ENCODE data around the gene CAB39L. TPM values are rescaled to one million over a fixed set of nuclear protein-coding genes. Genes with fewer than 3 reads are reported as not detected.

Gene CAB39L
- total RNA-seq, 1 donor from 2014 or later, result 13.4 TPM

GRCh38 chr13:49319951-49320350, 123.9 kb downstream of the CAB39L start:
- no peaks in the 10 kb centered on the region for H3K9me3 ChIP-seq
- H3K27me3 ChIP-seq (ENCODE audit: low read depth), result no peaks in the 10 kb centered on the region
- no peak overlapping the region for H3K4me3 ChIP-seq
- intact Hi-C loops (cut with DNase I), result no loop called here
- ATAC-seq (no peak), DNase-seq (no peak)
- no peak overlapping the region for H3K27ac ChIP-seq
- TF ChIP-seq, protein P1, sequence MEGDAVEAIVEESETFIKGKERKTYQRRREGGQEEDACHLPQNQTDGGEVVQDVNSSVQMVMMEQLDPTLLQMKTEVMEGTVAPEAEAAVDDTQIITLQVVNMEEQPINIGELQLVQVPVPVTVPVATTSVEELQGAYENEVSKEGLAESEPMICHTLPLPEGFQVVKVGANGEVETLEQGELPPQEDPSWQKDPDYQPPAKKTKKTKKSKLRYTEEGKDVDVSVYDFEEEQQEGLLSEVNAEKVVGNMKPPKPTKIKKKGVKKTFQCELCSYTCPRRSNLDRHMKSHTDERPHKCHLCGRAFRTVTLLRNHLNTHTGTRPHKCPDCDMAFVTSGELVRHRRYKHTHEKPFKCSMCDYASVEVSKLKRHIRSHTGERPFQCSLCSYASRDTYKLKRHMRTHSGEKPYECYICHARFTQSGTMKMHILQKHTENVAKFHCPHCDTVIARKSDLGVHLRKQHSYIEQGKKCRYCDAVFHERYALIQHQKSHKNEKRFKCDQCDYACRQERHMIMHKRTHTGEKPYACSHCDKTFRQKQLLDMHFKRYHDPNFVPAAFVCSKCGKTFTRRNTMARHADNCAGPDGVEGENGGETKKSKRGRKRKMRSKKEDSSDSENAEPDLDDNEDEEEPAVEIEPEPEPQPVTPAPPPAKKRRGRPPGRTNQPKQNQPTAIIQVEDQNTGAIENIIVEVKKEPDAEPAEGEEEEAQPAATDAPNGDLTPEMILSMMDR (IDR thresholded peaks at IDR 0.05), result no peak
- H3K4me1 ChIP-seq, result peaks cover under 1% of the 10 kb centered on the region
- H3K36me3 ChIP-seq, result no peaks in the 10 kb centered on the region

DNA sequence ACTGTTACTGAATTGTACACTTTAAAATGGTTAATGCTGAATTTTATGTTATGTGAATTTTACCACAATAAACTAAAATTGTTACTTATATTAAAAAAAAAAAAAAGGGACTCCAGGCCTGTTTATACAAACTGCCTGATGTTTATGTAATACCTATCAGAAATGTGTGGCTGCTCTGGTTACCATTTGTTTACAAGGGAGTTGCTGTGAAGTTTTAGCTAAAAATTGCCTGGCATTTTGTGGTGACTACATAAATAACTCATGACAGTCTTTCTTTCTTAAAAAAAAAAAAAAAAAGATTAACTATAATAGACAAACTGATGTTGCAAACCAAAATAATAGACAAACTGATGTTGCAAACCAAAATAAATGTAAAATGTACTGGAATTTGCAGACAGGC, 124.3 kb downstream of the CAB39L start:
- H3K27ac ChIP-seq, result no peak overlapping the region
- no peaks in the 10 kb centered on the region for H3K36me3 ChIP-seq
- no peak for DNase-seq
- H3K4me1 ChIP-seq, result peaks cover 5% of the 10 kb centered on the region
- H3K9me3 ChIP-seq, result no peaks in the 10 kb centered on the region
- no peaks in the 10 kb centered on the region for H3K27me3 ChIP-seq (ENCODE audit: low read depth)
- intact Hi-C loops (cut with DNase I), result no loop called here
- no peak overlapping the region for H3K4me3 ChIP-seq
- no peak for ATAC-seq
- TF ChIP-seq, protein P1 (IDR thresholded peaks at IDR 0.05), result no peak

- no peak overlapping the region for H3K27ac ChIP-seq
- no peaks in the 10 kb centered on the region for H3K36me3 ChIP-seq
- H3K4me1 ChIP-seq, result peaks cover 17% of the 10 kb centered on the region
- H3K9me3 ChIP-seq, result no peaks in the 10 kb centered on the region
- H3K27me3 ChIP-seq (ENCODE audit: low read depth), result no peaks in the 10 kb centered on the region
- intact Hi-C loops (cut with DNase I), result no loop called here
- no peak overlapping the region for H3K4me3 ChIP-seq
- ATAC-seq (no peak), DNase-seq (no peak)
- TF ChIP-seq, protein P1 (IDR thresholded peaks at IDR 0.05), result no peak
Observed at GRCh38 chr13:49315756-49316482, 127.9 kb downstream of the CAB39L start.

DNA sequence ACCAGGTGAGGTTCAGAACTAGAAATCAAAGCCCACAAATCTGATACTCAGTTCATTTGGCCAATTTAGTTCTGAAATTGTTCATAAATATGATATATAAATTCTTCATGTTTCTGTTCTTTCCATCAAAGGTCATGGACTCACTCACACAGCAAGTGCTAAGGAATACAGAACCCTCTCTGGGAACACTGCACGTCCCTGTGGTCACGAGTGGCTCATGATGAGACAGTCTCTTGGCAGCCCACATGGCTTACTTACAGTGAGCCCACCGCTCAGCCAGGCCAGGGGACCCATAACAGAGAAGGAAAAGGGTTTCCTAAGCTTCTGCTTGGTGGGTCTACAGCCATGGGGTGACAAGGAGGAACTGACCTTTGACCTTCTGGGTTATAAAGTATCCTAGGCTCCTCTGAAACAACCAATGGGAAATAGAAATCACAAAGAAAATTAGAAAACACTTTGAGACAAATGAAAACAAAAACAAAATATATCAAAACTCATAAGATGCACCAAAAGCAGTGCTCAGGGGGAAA, 128.8 kb downstream of the CAB39L start:
- Histone ChIP-seq H3K36me3 (peaks cover 4% of the 10 kb centered on the region), H3K27me3 (ENCODE audit: low read depth) (no peaks in the 10 kb centered on the region), H3K4me3 (no peak overlapping the region), H3K9me3 (no peaks in the 10 kb centered on the region), H3K4me1 (peaks cover 17% of the 10 kb centered on the region), H3K27ac (peak overlapping the region; percentile 15)
- DNase-seq (no peak), ATAC-seq (no peak)
- TF ChIP-seq, protein P1 (IDR thresholded peaks at IDR 0.05), result no peak
- intact Hi-C loops (cut with DNase I), result no loop called here

DNA sequence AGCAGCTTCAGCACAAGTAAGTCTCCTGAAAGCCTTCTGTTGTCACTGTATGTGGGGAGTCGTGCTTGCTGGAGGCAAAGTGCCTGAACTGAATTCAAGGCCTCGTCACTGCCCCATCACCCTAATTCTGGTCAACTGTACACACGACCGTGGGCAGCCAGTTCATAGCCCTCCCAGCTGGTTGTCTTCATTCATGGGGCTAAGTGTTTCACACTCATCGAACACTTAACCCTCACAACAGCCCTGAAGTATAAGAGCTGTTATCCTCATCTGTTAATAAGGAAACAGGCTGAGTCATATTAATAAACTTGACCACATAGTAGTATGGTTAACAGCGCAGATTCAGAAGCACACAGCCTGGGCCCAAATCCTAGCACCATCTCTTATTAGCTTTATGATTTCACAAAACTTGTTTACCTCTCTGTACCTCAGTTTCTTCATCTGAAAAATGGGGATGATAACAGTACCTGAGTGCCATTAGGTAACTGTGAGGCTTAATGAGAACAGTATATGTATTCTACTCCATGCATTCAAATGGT, 129.5 kb downstream of the CAB39L start:
- TF ChIP-seq, protein P1 (IDR thresholded peaks at IDR 0.05), result no peak
- H3K27ac ChIP-seq, result peak overlapping the region; percentile 80
- H3K4me1 ChIP-seq, result peaks cover 24% of the 10 kb centered on the region
- H3K4me3 ChIP-seq, result no peak overlapping the region
- intact Hi-C loops (cut with DNase I), result no loop called here
- peaks cover 8% of the 10 kb centered on the region for H3K36me3 ChIP-seq
- no peak for DNase-seq
- H3K27me3 ChIP-seq (ENCODE audit: low read depth), result no peaks in the 10 kb centered on the region
- H3K9me3 ChIP-seq, result no peaks in the 10 kb centered on the region
- ATAC-seq, result peak; percentile 46
